ENCODE results near the gene ZFHX3. TPM values are rescaled to one million over a fixed set of nuclear protein-coding genes. Genes with fewer than 3 reads are reported as not detected.

ZFHX3 gene
- total and polyA plus RNA-seq, 2 of the 8 experiments (the other 6 are each of a cell fraction or from before 2014, with no cell fraction given), result 0.08 to 0.99 TPM

GRCh38 chr16:73026754-73027684 lies 20.9 kb downstream of the ZFHX3 start:
- Histone ChIP-seq H3K23ac (ENCODE audit: insufficient read length) (no peak overlapping the region), H2BK20ac (ENCODE audit: low read length) (no peak overlapping the region), H3K14ac (ENCODE audit: insufficient read length) (no peak overlapping the region), H3K79me2 (ENCODE audit: control insufficient read depth in 1 of 2, insufficient read depth in 2 of 2, low read length in 2 of 2) (no peaks in the 10 kb centered on the region), H4K20me1 (replicated peaks in 1 of 2; ENCODE audit: control insufficient read depth in 1 of 2, insufficient read depth in 2 of 2, low read length in 2 of 2) (peaks cover 27 to 36% of the 10 kb centered on the region in 2 experiments), H2AK5ac (ENCODE audit: low read depth, low read length) (no peak overlapping the region), H3K23me2 (ENCODE audit: low read depth, low read length) (no peaks in the 10 kb centered on the region), H3K9me3 (ENCODE audit: insufficient read depth in 2 of 2, low read depth in 1 of 2, low read length in 1 of 2) (no peaks in the 10 kb centered on the region), H2AFZ (ENCODE audit: low read length) (no peak overlapping the region), H3K4me2 (ENCODE audit: insufficient read depth in 1 of 2, low read depth in 2 of 2, low read length in 2 of 2) (no peak overlapping the region), H3K27me3 (replicated peaks in 1 of 4; ENCODE audit: control insufficient read depth in 3 of 4, extremely low read depth in 1 of 4, insufficient read depth in 3 of 4, low read length in 3 of 4) (peaks cover 50 to 86% (median 76%) of the 10 kb centered on the region in 4 experiments), H3K18ac (ENCODE audit: extremely low read depth, low read length) (no peak overlapping the region), H3K56ac (replicated peaks; ENCODE audit: insufficient read length, low read depth, low read length) (no peak overlapping the region), H3K4me3 (ENCODE audit: extremely low read depth in 1 of 4, insufficient read depth in 2 of 4, low read depth in 3 of 4, low read length in 4 of 4) (no peak overlapping the region), H3K36me3 (ENCODE audit: control insufficient read depth in 2 of 4, insufficient read depth in 4 of 4, low read length in 3 of 4) (no peaks in the 10 kb centered on the region), H4K8ac (ENCODE audit: extremely low read depth, insufficient read depth, low read length) (no peak overlapping the region), H3K4ac (replicated peaks; ENCODE audit: insufficient read length, low read depth, low read length) (no peak overlapping the region), H4K91ac (replicated peaks; ENCODE audit: insufficient read length, low read length) (no peak overlapping the region), H4K5ac (ENCODE audit: insufficient read length, low read depth, low read length) (no peak overlapping the region), H2BK120ac (replicated peaks; ENCODE audit: low read depth, low read length) (no peak overlapping the region), H2BK5ac (ENCODE audit: low read depth, low read length) (no peak overlapping the region), H2BK15ac (ENCODE audit: low read length) (no peak overlapping the region), H3K4me1 (replicated peaks in 1 of 4; ENCODE audit: control insufficient read depth in 3 of 4, insufficient read depth in 4 of 4, low read length in 3 of 4) (peaks cover 0 to 3% (median under 1%) of the 10 kb centered on the region in 4 experiments; a peak in 4 of 7 replicates), H2BK12ac (ENCODE audit: low read depth, low read length) (no peak overlapping the region), H3K79me1 (ENCODE audit: low read depth, low read length) (no peaks in the 10 kb centered on the region), H3K27ac (ENCODE audit: low read depth, low read length) (no peak overlapping the region), H3K9ac (replicated peaks in 1 of 4; ENCODE audit: extremely low read depth in 1 of 4, low read depth in 3 of 4, low read length in 3 of 4) (no peak overlapping the region)
- 91% methylated on average over 13 of the region's 13 CpGs; no CpG with 5 or more reads in 1 of the 2 experiments for WGBS, 2 experiments (ENCODE audit: extremely low coverage in 1 of 2, insufficient coverage in 1 of 2, insufficient read length in 1 of 2, insufficient replicate concordance in 2 of 2, low coverage in 1 of 2, low lambda C conversion rate in 2 of 2, missing lambda C conversion rate in 1 of 2)
- FAIRE-seq, result no peak
- no peak for DNase-seq (ENCODE audit: low read depth in 1 of 2, low spot score in 2 of 2)
- ChIA-PET POLR2A (ENCODE audit: partially characterized antibody) (no interaction called here), CTCF (ENCODE audit: partially characterized antibody) (interaction anchor here (0.5 to 1.3 kb wide), 4 partner anchors 12 to 1249 kb away, joined by 3 to 5 read pairs (median 4); no protein-coding TSS in a partner anchor)
- TF ChIP-seq BRCA1 (IDR thresholded peaks at IDR 0.05; ENCODE audit: low read depth, low read length) (no peak), SRF (IDR thresholded peaks at IDR 0.05; ENCODE audit: low read depth, low read length) (no peak), PHF8 (conservative IDR thresholded peaks at IDR 0.05; ENCODE audit: low read depth, low read length) (no peak), POU5F1 (IDR thresholded peaks at IDR 0.05; ENCODE audit: low read depth, low read length) (no peak), RXRA (IDR thresholded peaks at IDR 0.05; ENCODE audit: insufficient read depth, low read depth, low read length) (no peak), CREB1 (IDR thresholded peaks at IDR 0.05) (no peak), KDM1A (IDR thresholded peaks at IDR 0.05; ENCODE audit: borderline replicate concordance, low read length) (no peak), EGR1 (IDR thresholded peaks at IDR 0.05; ENCODE audit: borderline replicate concordance, low read depth, low read length) (no peak), SIN3A (conservative IDR thresholded peaks at IDR 0.05 in 1 of 2, IDR thresholded peaks at IDR 0.05 in 1 of 2; ENCODE audit: low read depth in 1 of 2, low read length in 2 of 2) (no peak), POLR2AphosphoS5 (IDR thresholded peaks at IDR 0.05; ENCODE audit: low read depth, low read length) (no peak), RNF2 (IDR thresholded peaks at IDR 0.05; ENCODE audit: borderline replicate concordance, low read depth, low read length, missing control alignments, poor library complexity, severe bottlenecking) (no peak), CHD1 (IDR thresholded peaks at IDR 0.05; ENCODE audit: low read depth, low read length) (no peak)
